Astrocyte (in vitro differentiated cells and primary cell): ENCODE data around the gene ST8SIA5.

Experiments
- EZH2 ChIP-seq: IDR thresholded peaks from 2 replicates; pipeline ENCODE4 v1.6.1; 2012; ENCODE audit warnings: mild to moderate bottlenecking, low read length, inconsistent platforms; ENCODE audit not compliant: insufficient read depth
- TF ChIP-seq, protein P1 (sequence below): IDR thresholded peaks from 2 replicates; pipeline ENCODE4 v1.5.1; 2011; ENCODE audit warnings: low read depth, mild to moderate bottlenecking, inconsistent platforms, low read length, moderate library complexity; ENCODE audit not compliant: insufficient read depth

DNA sequence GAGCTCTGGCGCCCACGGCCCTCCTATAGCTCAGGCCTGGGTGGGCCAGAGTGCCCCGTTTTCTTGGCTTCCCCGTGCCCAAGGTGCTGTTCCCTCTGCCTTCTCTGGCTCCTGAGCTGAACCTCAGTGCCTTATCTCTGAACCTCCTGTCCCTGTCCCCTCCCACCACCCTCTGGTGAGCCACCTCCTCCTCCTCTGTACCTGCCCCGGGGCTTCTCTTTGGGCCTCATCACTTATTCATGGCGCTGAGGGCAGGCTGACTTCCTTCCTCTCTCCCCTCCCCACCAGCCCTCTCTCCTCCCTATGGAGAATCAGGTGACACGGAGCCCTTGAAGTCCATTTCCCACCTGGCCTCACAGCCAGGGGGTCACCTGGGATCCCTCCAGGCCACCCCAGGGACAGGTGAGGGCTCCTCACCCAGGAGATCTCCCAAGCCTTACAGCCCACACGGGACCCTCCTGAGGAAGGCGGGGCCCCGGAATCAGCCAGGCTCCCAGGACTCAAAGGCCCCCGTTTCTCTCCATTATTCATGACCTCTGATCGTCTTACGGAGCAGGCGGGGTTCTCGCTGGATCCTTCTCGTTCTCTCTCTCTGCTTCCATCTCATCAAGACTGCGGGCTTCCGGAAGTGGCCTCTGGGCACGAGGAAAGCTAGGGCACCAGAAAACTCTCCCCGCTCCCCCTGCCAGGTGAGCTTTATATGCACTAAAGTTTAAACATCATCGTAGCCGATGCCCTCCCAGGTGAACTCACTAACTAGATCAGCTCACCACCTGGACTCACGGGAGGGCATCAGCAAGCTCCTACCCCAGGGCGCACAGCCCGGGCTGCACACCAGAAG lies 99.5 kb downstream of the ST8SIA5 start, which contains the start of gene LOXHD1:
- no peak for TF ChIP-seq EZH2
- TF ChIP-seq, protein P1, sequence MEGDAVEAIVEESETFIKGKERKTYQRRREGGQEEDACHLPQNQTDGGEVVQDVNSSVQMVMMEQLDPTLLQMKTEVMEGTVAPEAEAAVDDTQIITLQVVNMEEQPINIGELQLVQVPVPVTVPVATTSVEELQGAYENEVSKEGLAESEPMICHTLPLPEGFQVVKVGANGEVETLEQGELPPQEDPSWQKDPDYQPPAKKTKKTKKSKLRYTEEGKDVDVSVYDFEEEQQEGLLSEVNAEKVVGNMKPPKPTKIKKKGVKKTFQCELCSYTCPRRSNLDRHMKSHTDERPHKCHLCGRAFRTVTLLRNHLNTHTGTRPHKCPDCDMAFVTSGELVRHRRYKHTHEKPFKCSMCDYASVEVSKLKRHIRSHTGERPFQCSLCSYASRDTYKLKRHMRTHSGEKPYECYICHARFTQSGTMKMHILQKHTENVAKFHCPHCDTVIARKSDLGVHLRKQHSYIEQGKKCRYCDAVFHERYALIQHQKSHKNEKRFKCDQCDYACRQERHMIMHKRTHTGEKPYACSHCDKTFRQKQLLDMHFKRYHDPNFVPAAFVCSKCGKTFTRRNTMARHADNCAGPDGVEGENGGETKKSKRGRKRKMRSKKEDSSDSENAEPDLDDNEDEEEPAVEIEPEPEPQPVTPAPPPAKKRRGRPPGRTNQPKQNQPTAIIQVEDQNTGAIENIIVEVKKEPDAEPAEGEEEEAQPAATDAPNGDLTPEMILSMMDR = no peak
